Measurements from ENCODE around the gene NKX2-2.

Gene NKX2-2

DNA sequence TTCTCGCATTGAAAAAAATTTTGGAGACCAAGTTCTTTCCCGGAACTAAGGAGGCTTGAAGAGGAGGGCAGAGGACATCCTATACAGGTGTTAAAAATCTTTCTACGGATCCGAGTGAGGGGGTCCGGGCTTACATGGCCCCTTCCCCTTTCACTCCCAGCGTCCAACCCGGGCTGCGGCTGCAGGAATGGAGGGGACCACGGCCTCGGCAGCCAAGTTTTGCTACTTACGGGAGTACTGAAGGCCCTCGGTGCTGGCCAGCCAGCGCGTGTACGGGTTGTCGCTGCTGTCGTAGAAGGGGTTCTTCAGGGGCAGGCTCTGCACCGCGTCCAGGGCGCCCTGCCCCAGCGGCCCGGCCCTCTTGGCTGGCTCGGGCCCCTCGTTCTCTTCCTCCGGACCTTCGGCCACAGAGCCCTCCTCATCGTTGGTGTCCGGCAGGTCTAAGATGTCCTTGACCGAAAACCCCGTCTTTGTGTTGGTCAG, 642 bp downstream of the NKX2-2 start:
- WGBS, 2 experiments (ENCODE audit: insufficient coverage in 2 of 2) = 0% methylated on average over 19 to 26 of the region's 30 CpGs
- H3K4me1 ChIP-seq (ENCODE audit: control insufficient read depth, insufficient read depth, low read length, poor library complexity, severe bottlenecking) = peaks cover 17% of the 10 kb centered on the region
- no peaks in the 10 kb centered on the region for H3K36me3 ChIP-seq (ENCODE audit: control insufficient read depth, insufficient read depth, low read length)
- H3K27ac ChIP-seq (ENCODE audit: low read depth, low read length, severe bottlenecking) = no peak overlapping the region
- no peak overlapping the region for H3K4me3 ChIP-seq (ENCODE audit: extremely low read depth, insufficient read depth, low read length, poor library complexity, severe bottlenecking)
- H3K9me3 ChIP-seq (ENCODE audit: control insufficient read depth, low read length) = no peaks in the 10 kb centered on the region

DNA sequence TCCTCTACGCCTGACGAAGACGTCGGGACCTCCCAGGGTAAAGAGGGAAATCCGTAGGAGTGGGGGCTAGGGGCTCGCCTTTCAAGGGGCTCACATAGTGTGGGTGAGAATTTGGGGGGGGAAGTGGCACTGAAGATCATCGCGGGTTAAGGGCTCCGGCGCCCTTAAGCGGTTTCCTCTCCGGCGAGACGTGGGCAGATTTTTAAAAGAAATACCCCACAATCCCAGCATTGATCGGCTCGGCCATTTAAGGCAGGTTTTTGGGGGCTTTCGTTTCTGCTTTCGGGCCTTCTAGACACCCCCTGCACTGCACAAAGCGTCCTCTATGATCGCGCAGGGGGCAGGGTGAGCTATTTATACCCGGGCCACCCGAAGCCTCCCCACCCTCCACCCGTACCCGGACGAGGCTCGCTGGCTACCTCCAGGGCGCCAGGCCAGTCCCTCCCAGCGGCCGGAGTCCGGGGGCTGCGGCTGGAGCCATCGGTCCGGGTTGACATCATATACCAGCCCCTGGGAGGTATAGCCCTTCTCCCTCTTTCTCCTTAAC, 1.2 kb downstream of the NKX2-2 start:
- Histone ChIP-seq H3K4me1 (ENCODE audit: control insufficient read depth, insufficient read depth, low read length, poor library complexity, severe bottlenecking) (peaks cover 17% of the 10 kb centered on the region), H3K27ac (ENCODE audit: low read depth, low read length, severe bottlenecking) (no peak overlapping the region), H3K4me3 (ENCODE audit: extremely low read depth, insufficient read depth, low read length, poor library complexity, severe bottlenecking) (no peak overlapping the region), H3K36me3 (ENCODE audit: control insufficient read depth, insufficient read depth, low read length) (no peaks in the 10 kb centered on the region), H3K9me3 (ENCODE audit: control insufficient read depth, low read length) (no peaks in the 10 kb centered on the region)
- 1% methylated on average over 19 to 28 of the region's 34 CpGs for WGBS, 2 experiments (ENCODE audit: insufficient coverage in 2 of 2)

DNA sequence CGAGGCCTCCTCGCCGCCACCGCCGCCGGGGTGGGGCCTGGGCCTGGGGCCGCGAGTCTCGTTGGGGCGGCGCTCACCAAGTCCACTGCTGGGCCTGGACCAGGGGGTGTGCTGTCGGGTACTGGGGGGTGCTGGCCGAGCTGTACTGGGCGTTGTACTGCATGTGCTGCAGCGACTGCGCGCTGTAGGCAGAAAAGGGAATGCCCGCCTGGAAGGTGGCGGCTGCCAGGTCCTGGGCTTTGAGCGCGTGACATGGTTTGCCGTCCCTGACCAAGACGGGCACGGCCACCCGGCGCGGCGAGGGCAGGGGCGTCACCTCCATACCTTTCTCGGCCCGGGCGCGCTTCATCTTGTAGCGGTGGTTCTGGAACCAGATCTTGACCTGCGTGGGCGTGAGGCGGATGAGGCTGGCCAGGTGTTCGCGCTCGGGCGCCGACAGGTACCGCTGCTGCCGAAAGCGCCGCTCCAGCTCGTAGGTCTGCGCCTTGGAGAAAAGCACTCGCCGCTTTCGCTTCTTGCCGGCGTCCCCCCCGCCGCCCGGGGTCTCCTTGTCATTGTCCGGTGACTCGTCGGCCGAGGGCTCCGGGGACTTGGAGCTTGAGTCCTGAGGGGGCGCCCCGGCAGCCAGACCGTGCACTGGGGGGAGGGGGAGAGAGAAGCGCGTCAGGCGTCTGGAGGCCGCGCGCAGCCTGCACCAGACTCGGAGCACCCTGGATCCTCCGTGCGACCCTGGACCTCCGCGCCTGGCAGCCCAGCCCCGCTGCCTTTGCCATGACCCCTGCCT, 1.8 kb downstream of the NKX2-2 start:
- Histone ChIP-seq H3K9me3 (ENCODE audit: control insufficient read depth, low read length) (no peaks in the 10 kb centered on the region), H3K4me3 (ENCODE audit: extremely low read depth, insufficient read depth, low read length, poor library complexity, severe bottlenecking) (no peak overlapping the region), H3K36me3 (ENCODE audit: control insufficient read depth, insufficient read depth, low read length) (no peaks in the 10 kb centered on the region), H3K4me1 (ENCODE audit: control insufficient read depth, insufficient read depth, low read length, poor library complexity, severe bottlenecking) (peaks cover 17% of the 10 kb centered on the region), H3K27ac (ENCODE audit: low read depth, low read length, severe bottlenecking) (no peak overlapping the region)
- 1% methylated on average over 55 to 64 of the region's 76 CpGs for WGBS, 2 experiments (ENCODE audit: insufficient coverage in 2 of 2)

DNA sequence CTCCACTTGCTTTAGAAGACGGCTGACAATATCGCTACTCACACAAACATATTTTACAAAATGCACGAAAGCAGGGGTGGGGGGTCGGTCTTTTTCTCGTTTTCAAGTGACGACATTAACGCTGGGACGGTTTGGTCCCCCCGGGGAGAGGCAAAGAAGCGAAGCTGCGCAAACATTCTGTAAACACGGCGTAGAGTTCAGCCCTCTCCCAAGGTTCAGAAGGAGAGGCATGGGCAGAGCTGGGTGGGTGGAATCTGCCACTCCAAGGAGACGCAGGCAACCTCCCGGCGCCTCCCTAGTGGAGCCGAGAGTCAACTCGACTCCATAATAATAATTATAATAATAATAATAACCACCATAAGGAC, 2.4 kb downstream of the NKX2-2 start:
- 1 to 6% methylated on average over 3 to 11 of the region's 18 CpGs for WGBS, 2 experiments (ENCODE audit: insufficient coverage in 2 of 2)
- no peak overlapping the region for H3K27ac ChIP-seq (ENCODE audit: low read depth, low read length, severe bottlenecking)
- H3K4me1 ChIP-seq (ENCODE audit: control insufficient read depth, insufficient read depth, low read length, poor library complexity, severe bottlenecking) = peaks cover 17% of the 10 kb centered on the region

DNA sequence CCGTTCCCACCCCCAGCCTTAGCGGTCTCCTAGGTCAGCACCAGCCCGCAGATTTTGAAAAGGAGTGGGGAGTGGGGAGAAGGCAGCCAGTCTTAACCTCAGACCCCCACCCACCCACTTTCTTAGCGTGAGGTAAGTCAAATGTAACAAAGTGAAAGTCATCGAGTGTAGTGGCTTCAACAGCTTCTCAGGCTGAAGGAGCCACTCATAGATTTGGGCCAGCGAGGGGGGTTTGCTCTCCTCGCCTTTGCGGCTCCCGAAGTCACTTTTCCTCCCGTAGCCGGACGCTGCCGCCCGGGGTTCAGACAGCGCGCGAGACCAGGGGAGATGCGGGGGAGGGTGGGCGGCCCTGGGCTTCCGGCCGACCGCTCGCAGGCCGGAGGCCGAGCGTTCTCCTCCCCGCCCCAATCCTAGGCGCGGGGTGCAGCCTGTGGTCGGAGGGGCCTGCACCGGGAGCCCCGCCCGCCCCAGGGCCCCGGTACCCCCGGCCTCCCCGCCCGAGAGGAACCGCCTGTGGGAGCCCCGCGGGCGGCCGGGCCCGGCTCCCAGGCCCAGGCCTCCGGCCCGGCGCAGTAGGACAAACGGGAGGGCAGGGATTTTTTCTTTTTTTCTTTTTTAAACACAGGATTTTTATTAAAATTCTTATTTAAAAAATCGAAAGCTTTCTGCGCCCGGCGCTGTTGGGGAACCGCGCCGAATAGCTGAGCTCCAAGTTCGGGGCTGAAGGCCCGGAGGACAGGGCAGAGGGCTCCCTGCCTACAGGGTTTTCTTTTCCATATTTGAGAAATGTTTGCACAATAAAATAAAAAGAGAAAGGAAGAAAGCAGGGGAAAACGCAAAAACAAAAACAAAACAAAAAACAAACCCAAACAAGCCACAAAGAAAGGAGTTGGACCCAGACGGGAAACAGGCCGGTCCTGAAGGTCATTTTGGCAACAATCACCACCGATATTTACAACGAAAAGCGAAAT, 3.2 kb downstream of the NKX2-2 start:
- no peaks in the 10 kb centered on the region for H3K36me3 ChIP-seq (ENCODE audit: control insufficient read depth, insufficient read depth, low read length)
- H3K4me3 ChIP-seq (ENCODE audit: extremely low read depth, insufficient read depth, low read length, poor library complexity, severe bottlenecking) = peak overlapping the region; percentile 3
- WGBS, 2 experiments (ENCODE audit: insufficient coverage in 2 of 2) = 0 to 2% methylated on average over 13 to 33 of the region's 62 CpGs
- H3K9me3 ChIP-seq (ENCODE audit: control insufficient read depth, low read length) = no peaks in the 10 kb centered on the region
- H3K4me1 ChIP-seq (ENCODE audit: control insufficient read depth, insufficient read depth, low read length, poor library complexity, severe bottlenecking) = peaks cover 17% of the 10 kb centered on the region
- no peak overlapping the region for H3K27ac ChIP-seq (ENCODE audit: low read depth, low read length, severe bottlenecking)

More for the DNA sequence above, 2.4 kb downstream of the NKX2-2 start:
- Histone ChIP-seq H3K36me3 (ENCODE audit: control insufficient read depth, insufficient read depth, low read length) (no peaks in the 10 kb centered on the region), H3K9me3 (ENCODE audit: control insufficient read depth, low read length) (no peaks in the 10 kb centered on the region), H3K4me3 (ENCODE audit: extremely low read depth, insufficient read depth, low read length, poor library complexity, severe bottlenecking) (no peak overlapping the region)

DNA sequence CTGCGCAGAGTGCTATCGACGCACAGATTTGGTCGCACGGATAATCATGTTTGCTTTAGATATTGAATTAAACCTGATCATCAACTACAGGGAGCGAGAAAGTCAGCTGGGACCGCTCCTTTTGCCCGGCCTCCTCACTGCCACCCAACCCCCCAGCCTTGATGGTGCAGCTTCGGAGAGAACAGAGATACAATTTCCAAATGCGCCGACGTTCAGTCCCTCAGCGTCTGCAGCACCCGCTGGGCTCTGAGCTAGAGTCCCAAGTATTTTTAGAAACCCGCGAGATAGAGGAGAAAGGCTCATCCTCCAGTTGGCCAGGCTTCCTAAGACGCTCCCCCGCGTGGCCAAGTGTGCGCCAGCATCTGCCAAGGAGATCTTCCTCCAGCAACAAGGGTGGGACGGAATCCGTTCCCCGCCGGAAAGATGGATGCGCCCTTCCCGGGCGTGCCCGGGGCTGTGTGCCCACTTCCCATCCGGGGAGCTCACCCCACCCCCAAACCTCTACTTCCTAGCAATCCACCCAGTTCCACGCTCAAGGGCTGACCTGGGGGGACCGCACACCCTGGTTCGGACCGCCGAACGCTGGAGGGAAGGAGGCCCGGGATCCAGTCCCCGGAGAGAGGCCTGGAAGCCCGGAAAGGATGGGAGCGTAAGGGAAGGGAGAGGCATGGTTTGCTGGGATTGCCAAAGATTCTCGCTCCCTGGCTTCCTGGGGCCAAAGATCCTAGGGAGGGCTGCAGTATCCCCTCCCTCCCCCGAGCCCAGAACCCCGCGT, 4.1 kb downstream of the NKX2-2 start:
- Histone ChIP-seq H3K9me3 (ENCODE audit: control insufficient read depth, low read length) (no peaks in the 10 kb centered on the region), H3K36me3 (ENCODE audit: control insufficient read depth, insufficient read depth, low read length) (no peaks in the 10 kb centered on the region), H3K27ac (ENCODE audit: low read depth, low read length, severe bottlenecking) (no peak overlapping the region), H3K4me3 (ENCODE audit: extremely low read depth, insufficient read depth, low read length, poor library complexity, severe bottlenecking) (peak overlapping the region; percentile 3), H3K4me1 (ENCODE audit: control insufficient read depth, insufficient read depth, low read length, poor library complexity, severe bottlenecking) (peaks cover 17% of the 10 kb centered on the region)
- WGBS, 2 experiments (ENCODE audit: insufficient coverage in 2 of 2) = 0 to 1% methylated on average over 25 to 29 of the region's 43 CpGs

DNA sequence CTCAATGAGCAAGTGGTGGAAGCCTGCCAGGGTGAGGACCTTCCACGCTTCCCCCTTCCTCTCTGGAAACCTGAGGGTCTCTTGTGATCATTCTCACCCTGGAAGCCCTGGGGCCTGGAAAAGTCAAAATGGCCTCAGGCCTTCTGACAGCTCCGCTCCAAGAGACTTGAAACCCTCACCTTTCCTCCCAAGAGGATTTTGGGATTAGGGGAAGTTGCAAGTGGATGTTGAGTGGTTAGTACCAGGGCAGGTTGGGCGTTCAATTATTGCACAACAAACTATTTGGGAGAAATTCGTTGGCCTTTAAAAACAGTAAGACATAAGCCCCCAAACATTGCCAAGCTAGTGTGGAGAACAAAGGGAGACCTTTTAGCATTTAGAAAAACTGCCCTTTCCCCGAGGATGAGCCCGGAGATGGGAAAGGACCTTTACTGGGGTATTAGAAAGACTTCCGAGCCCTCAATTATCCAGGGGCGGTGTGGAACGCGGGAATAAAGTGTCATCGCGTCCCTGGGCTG, 4.7 kb downstream of the NKX2-2 start:
- no peak overlapping the region for H3K27ac ChIP-seq (ENCODE audit: low read depth, low read length, severe bottlenecking)
- 4 to 5% methylated on average over 9 of the region's 12 CpGs for WGBS, 2 experiments (ENCODE audit: insufficient coverage in 2 of 2)
- no peak overlapping the region for H3K4me3 ChIP-seq (ENCODE audit: extremely low read depth, insufficient read depth, low read length, poor library complexity, severe bottlenecking)

DNA sequence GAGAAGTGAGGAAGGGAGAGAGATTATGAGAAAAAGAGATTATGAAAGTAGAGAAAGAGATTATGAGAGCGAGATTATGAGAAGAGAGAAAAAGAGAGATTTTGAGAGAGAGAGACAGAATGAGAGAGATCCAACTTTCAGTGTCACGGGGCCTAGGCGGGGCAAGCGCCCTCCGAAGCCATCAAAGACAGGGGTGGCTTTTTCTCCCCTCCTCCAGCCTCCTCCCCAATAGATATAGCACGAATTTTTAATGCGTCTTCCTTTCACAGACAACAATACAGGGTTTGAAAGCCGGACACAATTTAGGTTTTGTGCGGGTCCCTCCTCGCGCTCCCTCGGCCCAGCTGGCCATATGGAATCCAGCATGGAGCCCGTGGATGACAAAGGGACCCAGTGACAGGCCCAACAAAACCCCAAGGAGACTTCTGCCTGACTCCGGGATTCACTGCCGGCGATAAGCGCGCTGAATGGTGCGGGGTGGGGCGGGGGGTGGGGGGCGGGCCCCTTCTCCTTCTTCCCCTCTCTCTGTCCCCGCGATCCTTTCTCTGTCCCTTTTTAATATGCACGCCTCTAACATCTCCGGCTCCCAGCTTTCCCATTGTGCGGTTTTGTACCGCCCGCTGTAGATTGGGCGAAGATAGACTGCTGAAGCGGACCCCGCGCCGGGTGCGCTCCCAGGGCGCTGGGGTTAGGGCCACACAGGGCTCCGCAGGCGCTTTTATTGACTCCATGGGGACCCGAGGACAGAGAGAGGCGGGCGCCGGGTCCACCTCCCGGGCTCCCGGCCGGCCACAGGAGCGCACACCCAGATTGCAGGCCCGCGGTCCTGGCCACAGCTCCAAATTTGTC, 5.4 kb downstream of the NKX2-2 start:
- no peak overlapping the region for H3K27ac ChIP-seq (ENCODE audit: low read depth, low read length, severe bottlenecking)
- no peak overlapping the region for H3K4me3 ChIP-seq (ENCODE audit: extremely low read depth, insufficient read depth, low read length, poor library complexity, severe bottlenecking)
- no peaks in the 10 kb centered on the region for H3K9me3 ChIP-seq (ENCODE audit: control insufficient read depth, low read length)
- WGBS, 2 experiments (ENCODE audit: insufficient coverage in 2 of 2) = 2 to 3% methylated on average over 33 to 38 of the region's 47 CpGs
- H3K36me3 ChIP-seq (ENCODE audit: control insufficient read depth, insufficient read depth, low read length) = no peaks in the 10 kb centered on the region
- peaks cover 10% of the 10 kb centered on the region for H3K4me1 ChIP-seq (ENCODE audit: control insufficient read depth, insufficient read depth, low read length, poor library complexity, severe bottlenecking)

More for the DNA sequence above, 4.7 kb downstream of the NKX2-2 start:
- H3K4me1 ChIP-seq (ENCODE audit: control insufficient read depth, insufficient read depth, low read length, poor library complexity, severe bottlenecking) = peaks cover 12% of the 10 kb centered on the region
- H3K9me3 ChIP-seq (ENCODE audit: control insufficient read depth, low read length) = no peaks in the 10 kb centered on the region
- H3K36me3 ChIP-seq (ENCODE audit: control insufficient read depth, insufficient read depth, low read length) = no peaks in the 10 kb centered on the region

DNA sequence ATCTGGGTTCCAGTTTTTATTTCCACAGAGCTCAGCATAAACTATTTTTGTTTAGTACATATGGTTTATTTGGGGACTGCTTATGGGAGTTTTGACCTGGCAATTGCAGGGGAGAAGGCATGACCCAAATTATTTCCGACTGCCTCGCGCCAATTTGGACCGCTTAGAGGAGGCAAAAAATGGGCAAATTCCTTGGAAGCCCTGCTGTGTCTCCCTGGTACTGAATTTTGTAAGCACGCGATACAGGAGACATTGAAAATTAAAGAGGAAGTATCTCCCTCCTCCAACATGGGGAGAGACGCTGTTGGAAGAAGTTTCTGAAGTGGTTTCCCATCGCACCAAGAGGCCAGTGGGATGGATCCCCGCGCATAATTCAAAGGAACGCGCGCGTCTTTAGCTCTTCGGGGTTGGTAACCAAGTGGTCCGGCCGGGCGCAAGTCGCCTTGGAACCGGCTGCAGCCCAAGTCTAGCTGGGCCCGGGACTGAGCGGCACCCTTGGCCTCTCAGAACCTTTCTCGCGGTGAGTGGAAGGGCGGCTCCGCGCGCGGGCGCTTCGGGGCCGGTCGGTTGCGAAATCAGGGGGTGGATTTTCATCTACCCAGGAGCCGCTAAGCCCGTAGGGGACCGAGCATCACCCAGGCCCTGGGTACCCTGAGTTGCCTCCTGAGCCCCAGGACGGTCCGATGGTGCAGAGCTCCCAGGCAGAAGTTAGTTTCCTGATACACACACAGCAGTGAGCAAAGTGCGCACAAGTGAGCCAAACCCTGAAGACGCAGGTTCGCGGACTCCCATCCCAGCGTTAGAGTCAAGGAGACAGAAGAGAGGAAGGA, 6.2 kb downstream of the NKX2-2 start:
- Histone ChIP-seq H3K4me3 (ENCODE audit: extremely low read depth, insufficient read depth, low read length, poor library complexity, severe bottlenecking) (no peak overlapping the region), H3K36me3 (ENCODE audit: control insufficient read depth, insufficient read depth, low read length) (no peaks in the 10 kb centered on the region), H3K27ac (ENCODE audit: low read depth, low read length, severe bottlenecking) (no peak overlapping the region), H3K9me3 (ENCODE audit: control insufficient read depth, low read length) (no peaks in the 10 kb centered on the region), H3K4me1 (ENCODE audit: control insufficient read depth, insufficient read depth, low read length, poor library complexity, severe bottlenecking) (peaks cover 10% of the 10 kb centered on the region)
- WGBS, 2 experiments (ENCODE audit: insufficient coverage in 2 of 2) = 6 to 7% methylated on average over 30 of the region's 44 CpGs
